Karpas-422 (cell line): Measurements from ENCODE around the gene PLXDC2. TPM values are rescaled to one million over a fixed set of nuclear protein-coding genes. Genes with fewer than 3 reads are reported as not detected.

Experiments
- DNase-seq: peaks from one replicate; pipeline ENCODE4 v3.0.0-alpha.2; 2015
- H2AFZ ChIP-seq: fragments of 200-600 bp; sonication (generic); 2 replicates; pipeline ENCODE4 v1.6.1; 2014; ENCODE audit warnings: antibody characterized with exemption, low read length, mixed read lengths
- H3K27ac ChIP-seq: fragments of 200-600 bp; sonication (generic); 2 replicates; pipeline ENCODE4 v1.5.1; 2014; ENCODE audit warnings: mild to moderate bottlenecking, low read length, moderate library complexity
- H3K27me3 ChIP-seq: fragments of 200-600 bp; sonication (generic); 2 replicates; pipeline ENCODE4 v1.6.1; 2014; ENCODE audit warnings: low read length, mixed read lengths
- H3K36me3 ChIP-seq: fragments of 200-600 bp; sonication (generic); 2 replicates; pipeline ENCODE4 v1.6.1; 2014; ENCODE audit warnings: low read length, mixed read lengths; ENCODE audit not compliant: insufficient read depth
- H3K4me1 ChIP-seq: fragments of 200-600 bp; sonication (generic); 2 replicates; pipeline ENCODE4 v1.6.1; 2014; ENCODE audit warnings: mild to moderate bottlenecking, low read length, mixed read lengths
- H3K4me2 ChIP-seq: fragments of 200-600 bp; sonication (generic); 2 replicates; pipeline ENCODE4 v1.6.1; 2014; ENCODE audit warnings: low read length, low read depth, mild to moderate bottlenecking; ENCODE audit not compliant: poor library complexity, severe bottlenecking
- H3K4me3 ChIP-seq: fragments of 200-600 bp; sonication (generic); 2 replicates; pipeline ENCODE4 v1.5.1; 2014; ENCODE audit warnings: mild to moderate bottlenecking, antibody characterized with exemption, low read length, mixed read lengths
- H3K79me2 ChIP-seq: fragments of 200-600 bp; sonication (generic); 2 replicates; pipeline ENCODE4 v1.6.1; 2014; ENCODE audit warnings: mild to moderate bottlenecking, low read length, mixed read lengths
- H3K9ac ChIP-seq: fragments of 200-600 bp; sonication (generic); 2 replicates; pipeline ENCODE4 v1.6.0; 2014; ENCODE audit warnings: low read length
- H3K9me2 ChIP-seq: fragments of 200-600 bp; sonication (generic), shearing (Covaris generic); replicated peaks from 2 replicates; pipeline ENCODE4 v1.6.0; 2014; ENCODE audit warnings: mild to moderate bottlenecking, low read length, moderate library complexity; ENCODE audit not compliant: insufficient read depth
- H3K9me3 ChIP-seq: fragments of 300-700, 200-600 bp; sonication (generic); 2 replicates; pipeline ENCODE4 v1.6.1; 2014; ENCODE audit warnings: low read length, mixed read lengths
- H4K20me1 ChIP-seq: fragments of 200-600 bp; sonication (generic); 2 replicates; pipeline ENCODE4 v1.6.1; 2014; ENCODE audit warnings: mild to moderate bottlenecking, antibody characterized with exemption, low read length, low read depth; ENCODE audit not compliant: insufficient read depth
- total RNA-seq: library from RNA; depleted of rRNA; stranded (reverse); fragments of >200 nt; shearing (Covaris generic); gene quantifications from 2 replicates; pipeline ENCODE4 v1.2.3, GENCODE V29; 2014; ENCODE audit warnings: low replicate concordance

Gene PLXDC2
- total RNA-seq, 1 experiment from 2014 or later: not detected

DNA sequence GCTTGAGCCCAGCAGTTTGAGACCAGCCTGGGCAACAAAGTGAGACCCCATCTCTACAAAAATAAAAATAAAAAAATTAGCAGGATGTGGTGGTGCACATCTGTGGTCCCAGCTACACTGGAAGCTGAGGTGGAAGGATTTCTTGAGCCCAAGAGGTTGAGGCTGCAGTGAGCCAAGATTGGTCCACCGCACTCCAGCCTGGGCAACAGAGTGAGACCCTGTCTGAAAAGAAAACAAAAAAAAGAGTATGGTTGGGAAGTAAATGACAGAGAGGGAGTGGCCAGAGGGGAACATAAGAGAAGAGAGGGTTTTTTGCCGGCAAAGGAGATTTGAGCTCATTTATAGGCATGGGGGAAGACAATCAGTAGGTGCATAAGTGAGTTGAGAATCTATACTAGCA, 19.7 kb downstream of the PLXDC2 start:
- no peak overlapping the region for H2AFZ ChIP-seq
- no peaks in the 10 kb centered on the region for H4K20me1 ChIP-seq
- H3K79me2 ChIP-seq: no peaks in the 10 kb centered on the region
- H3K9ac ChIP-seq: no peak overlapping the region
- DNase-seq: no peak
- no peak overlapping the region for H3K27ac ChIP-seq
- no peak overlapping the region for H3K4me3 ChIP-seq
- no peaks in the 10 kb centered on the region for H3K36me3 ChIP-seq
- no peak overlapping the region for H3K4me2 ChIP-seq
- no peaks in the 10 kb centered on the region for H3K4me1 ChIP-seq
- peaks cover 21% of the 10 kb centered on the region for H3K9me3 ChIP-seq
- H3K9me2 ChIP-seq: no peaks in the 10 kb centered on the region
- H3K27me3 ChIP-seq: no peaks in the 10 kb centered on the region

DNA sequence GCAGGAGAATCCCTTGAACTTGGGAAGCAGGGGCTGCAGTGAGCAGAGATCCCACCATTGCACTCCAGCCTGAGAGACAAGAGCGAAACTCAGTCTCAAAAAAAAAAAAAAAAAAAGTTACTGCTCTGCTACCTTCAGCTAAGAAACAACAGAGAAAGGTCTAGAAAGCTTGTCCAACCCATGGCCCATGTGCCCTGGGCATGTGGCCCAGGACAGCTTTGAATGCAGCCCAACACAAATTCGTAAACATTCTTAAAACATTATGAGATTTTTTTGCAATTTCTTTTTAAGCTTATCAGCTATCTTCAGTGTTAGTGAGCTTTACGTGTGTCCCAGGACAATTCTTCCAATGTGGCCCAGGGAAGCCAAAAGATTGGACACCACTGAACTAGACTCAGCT, 22.9 kb downstream of the PLXDC2 start:
- H3K4me1 ChIP-seq: no peaks in the 10 kb centered on the region
- no peaks in the 10 kb centered on the region for H3K9me2 ChIP-seq
- H2AFZ ChIP-seq: no peak overlapping the region
- no peak overlapping the region for H3K4me3 ChIP-seq
- H3K27ac ChIP-seq: no peak overlapping the region
- peaks cover 4% of the 10 kb centered on the region; the same call in 1 of the 2 replicates for H3K9me3 ChIP-seq
- no peaks in the 10 kb centered on the region for H3K79me2 ChIP-seq
- H3K27me3 ChIP-seq: no peaks in the 10 kb centered on the region
- no peaks in the 10 kb centered on the region for H4K20me1 ChIP-seq
- no peak overlapping the region for H3K9ac ChIP-seq
- no peak overlapping the region for H3K4me2 ChIP-seq
- no peak for DNase-seq
- H3K36me3 ChIP-seq: no peaks in the 10 kb centered on the region

DNA sequence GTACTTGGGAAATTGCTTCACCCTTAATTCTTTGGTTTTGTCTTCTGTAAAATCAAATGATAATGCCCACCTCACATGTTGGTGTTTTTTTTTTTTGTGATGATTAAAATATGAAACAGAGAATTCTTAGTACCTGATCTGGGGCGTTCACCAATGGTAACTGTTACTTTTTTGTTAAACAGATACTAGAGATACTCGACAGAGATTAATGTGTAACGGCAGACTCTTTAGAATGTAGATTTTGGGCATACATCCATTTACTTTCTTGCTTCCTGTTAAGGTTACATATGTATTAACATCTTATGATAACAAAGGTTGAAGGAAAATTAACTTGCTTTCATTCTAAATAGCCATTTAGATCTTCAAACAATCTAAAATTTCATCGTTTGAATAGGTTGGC, 23.3 kb downstream of the PLXDC2 start:
- Histone ChIP-seq H3K9me3 (0 out of 2 replicates have a peak, but pooled peaks cover 2% of the 10 kb centered on the region), H4K20me1 (no peaks in the 10 kb centered on the region)

DNA sequence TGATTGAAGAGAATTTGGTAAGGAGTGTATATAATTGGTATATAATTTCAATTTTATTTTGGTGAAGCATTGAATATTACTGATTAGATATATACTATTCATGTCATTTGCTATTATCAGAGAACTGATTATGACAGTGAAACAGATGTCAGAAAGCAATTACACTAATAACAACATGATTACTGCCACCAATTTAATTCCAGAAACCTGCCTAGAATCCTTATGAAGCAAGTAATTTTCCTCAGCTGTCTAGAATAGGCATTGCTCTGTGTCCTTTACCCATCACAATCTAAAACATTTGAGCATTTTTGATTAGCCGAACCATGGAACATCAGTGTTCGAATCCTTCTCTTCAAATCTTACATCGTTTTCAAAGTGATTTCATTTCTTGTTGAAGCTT, 24.5 kb downstream of the PLXDC2 start:
- no peaks in the 10 kb centered on the region for H3K4me1 ChIP-seq
- H4K20me1 ChIP-seq: no peaks in the 10 kb centered on the region
- no peaks in the 10 kb centered on the region for H3K27me3 ChIP-seq
- H3K9ac ChIP-seq: no peak overlapping the region
- no peaks in the 10 kb centered on the region for H3K79me2 ChIP-seq
- no peak overlapping the region for H3K4me2 ChIP-seq
- no peaks in the 10 kb centered on the region; the same call in 1 of the 2 replicates for H3K9me3 ChIP-seq
- H3K4me3 ChIP-seq: no peak overlapping the region
- no peak overlapping the region for H3K27ac ChIP-seq
- no peak overlapping the region for H2AFZ ChIP-seq
- no peak for DNase-seq
- H3K36me3 ChIP-seq: no peaks in the 10 kb centered on the region; the same call in 1 of the 2 replicates
- H3K9me2 ChIP-seq: no peaks in the 10 kb centered on the region

More for the DNA sequence above, 23.3 kb downstream of the PLXDC2 start:
- no peak overlapping the region for H3K27ac ChIP-seq
- H3K4me2 ChIP-seq: no peak overlapping the region
- H3K9me2 ChIP-seq: no peaks in the 10 kb centered on the region
- H3K4me3 ChIP-seq: no peak overlapping the region
- DNase-seq: no peak
- no peaks in the 10 kb centered on the region for H3K79me2 ChIP-seq
- H3K9ac ChIP-seq: no peak overlapping the region
- H3K4me1 ChIP-seq: no peaks in the 10 kb centered on the region
- no peak overlapping the region for H2AFZ ChIP-seq
- no peaks in the 10 kb centered on the region for H3K36me3 ChIP-seq
- no peaks in the 10 kb centered on the region for H3K27me3 ChIP-seq

DNA sequence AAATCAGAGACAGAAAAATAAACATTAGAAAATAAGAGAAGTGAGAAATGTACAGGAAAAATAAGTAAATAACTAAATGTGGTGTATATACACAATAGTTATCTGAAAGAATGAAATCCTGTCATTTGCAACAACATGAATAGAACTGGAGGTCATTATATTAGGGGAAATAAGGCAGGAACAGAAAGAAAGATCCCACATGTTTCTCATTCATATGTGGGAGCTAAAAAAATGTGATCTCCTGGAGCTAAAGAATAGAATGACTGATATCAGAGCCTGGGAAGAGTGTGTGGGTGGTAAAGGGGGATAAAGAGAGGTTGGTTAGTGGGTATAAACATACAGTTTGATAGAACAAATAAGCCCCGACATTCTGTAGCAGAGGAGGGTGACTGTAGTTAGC, 27.3 kb downstream of the PLXDC2 start:
- Histone ChIP-seq H3K9ac (no peak overlapping the region), H2AFZ (no peak overlapping the region), H3K4me2 (no peak overlapping the region), H3K4me1 (no peaks in the 10 kb centered on the region), H3K9me3 (no peaks in the 10 kb centered on the region; the same call in 1 of the 2 replicates), H3K36me3 (no peaks in the 10 kb centered on the region; the same call in 1 of the 2 replicates), H3K9me2 (no peaks in the 10 kb centered on the region), H4K20me1 (no peaks in the 10 kb centered on the region), H3K27ac (no peak overlapping the region), H3K27me3 (no peaks in the 10 kb centered on the region), H3K79me2 (no peaks in the 10 kb centered on the region), H3K4me3 (no peak overlapping the region)
- no peak for DNase-seq

DNA sequence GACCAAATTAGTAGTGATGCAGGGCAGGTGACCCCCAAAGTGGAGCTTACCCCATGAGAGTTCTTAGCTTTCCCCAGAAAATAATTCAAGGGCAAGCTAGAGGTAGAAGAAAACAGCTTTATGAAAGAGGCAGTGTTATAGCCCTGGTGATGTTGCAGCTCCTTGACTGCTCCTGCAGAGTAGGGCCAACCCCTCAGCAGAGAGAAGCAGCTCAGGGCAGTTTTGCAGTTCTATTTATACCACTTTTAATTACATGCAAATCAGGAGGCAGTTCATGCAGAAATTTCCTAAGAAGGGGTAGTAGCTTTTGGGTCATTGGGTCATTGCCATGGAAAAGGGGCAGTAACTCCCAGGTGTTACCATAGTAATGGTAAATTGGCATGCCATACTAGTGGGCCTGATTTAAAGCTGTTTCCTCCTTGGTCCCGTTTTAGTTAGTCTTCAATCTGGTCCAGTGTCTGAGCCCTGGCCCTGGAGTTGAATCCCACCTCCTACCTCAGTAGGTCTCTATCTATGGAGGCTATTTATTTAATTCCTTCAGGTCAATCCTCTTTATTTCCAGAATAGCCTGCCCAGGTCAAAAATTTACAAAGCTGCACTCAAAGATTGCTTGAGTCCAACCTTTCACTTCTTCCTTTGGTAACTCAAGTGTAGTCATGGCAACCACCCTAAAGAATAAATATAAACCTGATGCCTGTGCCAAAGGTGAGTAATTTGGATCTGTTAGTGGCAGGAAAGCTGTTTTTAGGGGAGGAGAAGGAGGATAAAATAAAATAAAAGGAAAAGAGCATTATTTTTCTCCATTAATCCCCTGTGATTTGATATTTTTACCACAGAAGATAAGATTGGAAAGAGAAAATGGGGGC, 29.5 kb downstream of the PLXDC2 start:
- H3K27ac ChIP-seq: no peak overlapping the region
- no peaks in the 10 kb centered on the region for H3K27me3 ChIP-seq
- no peaks in the 10 kb centered on the region for H4K20me1 ChIP-seq
- no peak overlapping the region for H3K4me2 ChIP-seq
- H2AFZ ChIP-seq: no peak overlapping the region
- DNase-seq: no peak
- H3K79me2 ChIP-seq: no peaks in the 10 kb centered on the region
- no peaks in the 10 kb centered on the region for H3K9me2 ChIP-seq
- no peaks in the 10 kb centered on the region; the same call in 1 of the 2 replicates for H3K9me3 ChIP-seq
- H3K9ac ChIP-seq: no peak overlapping the region
- no peaks in the 10 kb centered on the region; the same call in 1 of the 2 replicates for H3K36me3 ChIP-seq
- no peak overlapping the region for H3K4me3 ChIP-seq
- H3K4me1 ChIP-seq: no peaks in the 10 kb centered on the region

- no peak overlapping the region for H3K4me3 ChIP-seq
- no peaks in the 10 kb centered on the region for H3K27me3 ChIP-seq
- H4K20me1 ChIP-seq: no peaks in the 10 kb centered on the region
- H2AFZ ChIP-seq: no peak overlapping the region
- no peaks in the 10 kb centered on the region for H3K9me2 ChIP-seq
- H3K9ac ChIP-seq: no peak overlapping the region
- no peaks in the 10 kb centered on the region; the same call in 1 of the 2 replicates for H3K36me3 ChIP-seq
- peaks cover 4% of the 10 kb centered on the region; the same call in 1 of the 2 replicates for H3K9me3 ChIP-seq
- H3K27ac ChIP-seq: no peak overlapping the region
- H3K4me1 ChIP-seq: no peaks in the 10 kb centered on the region
- no peak overlapping the region for H3K4me2 ChIP-seq
- no peaks in the 10 kb centered on the region for H3K79me2 ChIP-seq
- no peak for DNase-seq
These were observed 31.1 kb downstream of the PLXDC2 start for GRCh38 chr10:19847321-19847720.

DNA sequence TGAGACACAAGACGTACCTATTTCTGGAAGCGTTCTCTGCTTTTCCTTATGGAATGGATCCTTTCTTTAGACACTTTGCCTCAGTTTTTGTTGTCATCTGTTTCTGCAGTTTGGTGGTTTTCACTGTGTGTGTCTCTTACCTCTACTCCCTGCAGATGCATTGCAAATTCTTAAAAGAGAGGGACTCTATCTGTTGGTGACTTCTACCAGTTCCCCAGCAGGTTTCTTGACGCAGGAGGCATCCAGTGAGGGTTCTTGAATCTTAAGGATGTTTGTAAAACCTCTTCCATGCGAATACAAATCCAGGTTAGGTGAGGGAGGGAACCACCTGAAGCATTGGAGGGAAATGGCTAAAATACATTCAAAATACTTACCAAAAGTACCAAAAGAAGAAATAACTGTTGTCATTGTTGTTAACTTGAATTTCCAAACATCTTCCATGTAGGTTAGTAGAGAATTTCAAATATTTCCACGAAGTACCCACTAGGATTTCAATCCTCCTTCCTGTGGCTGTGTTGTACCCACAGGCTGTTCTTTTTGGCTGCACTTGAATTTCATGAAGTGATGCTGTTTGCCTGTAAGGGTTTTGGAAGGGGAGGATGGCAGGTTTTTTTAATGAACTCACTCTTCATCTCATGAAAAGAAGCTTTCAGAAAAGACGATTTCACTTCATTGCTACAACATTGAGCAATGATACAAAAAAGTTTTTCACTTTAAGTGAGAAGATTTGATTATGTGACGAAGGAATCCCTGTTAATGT, 32.2 kb downstream of the PLXDC2 start:
- DNase-seq: no peak
- no peaks in the 10 kb centered on the region for H4K20me1 ChIP-seq
- no peaks in the 10 kb centered on the region; the same call in 1 of the 2 replicates for H3K36me3 ChIP-seq
- H3K79me2 ChIP-seq: no peaks in the 10 kb centered on the region
- no peaks in the 10 kb centered on the region for H3K27me3 ChIP-seq
- H3K27ac ChIP-seq: no peak overlapping the region
- no peak overlapping the region for H3K4me2 ChIP-seq
- no peak overlapping the region for H3K4me3 ChIP-seq
- H3K9me3 ChIP-seq: peaks cover 4% of the 10 kb centered on the region; the same call in 1 of the 2 replicates
- no peak overlapping the region for H2AFZ ChIP-seq
- H3K4me1 ChIP-seq: no peaks in the 10 kb centered on the region
- no peak overlapping the region for H3K9ac ChIP-seq
- H3K9me2 ChIP-seq: no peaks in the 10 kb centered on the region
